Thyroid gland (tissue), 4 donors: ENCODE results near the gene VKORC1. TPM values are rescaled to one million over a fixed set of nuclear protein-coding genes. Genes with fewer than 3 reads are reported as not detected.
A peak's percentile ranks its signal among the peaks of the same experiment; 100 is the strongest.

Experiments used
- DNase-seq, 2 donors: peaks; one replicate each; pipeline ENCODE4 v3.0.0-alpha.2; 2019
- H3K27ac ChIP-seq, 3 donors: fragments of 200-600 bp; sonication (generic); 1 replicate in 2 of 3; 2 replicates in 1 of 3; pipeline ENCODE4 v1.5.1; 2016 to 2019; ENCODE audit warnings: mild to moderate bottlenecking in 1 of 3, moderate library complexity in 1 of 3
- H3K27me3 ChIP-seq: fragments of 200-600 bp; sonication (generic); one replicate; pipeline ENCODE4 v1.5.1; 2019
- H3K36me3 ChIP-seq, 2 donors: fragments of 200-600 bp; sonication (generic); one replicate each; pipeline ENCODE4 v1.5.1; 2016 to 2019
- H3K4me1 ChIP-seq, 2 donors: fragments of 200-600 bp; sonication (generic); one replicate each; pipeline ENCODE4 v1.5.1; 2017 to 2019
- H3K4me3 ChIP-seq, 3 donors: fragments of 200-600 bp; sonication (generic); replicated peaks in 1 of 3; 1 replicate in 2 of 3; 2 replicates in 1 of 3; pipeline ENCODE4 v1.5.1; 2016; ENCODE audit warnings: mild to moderate bottlenecking in 1 of 3
- H3K9me3 ChIP-seq: fragments of 200-600 bp; sonication (generic); one replicate; pipeline ENCODE4 v1.5.1; 2017
- CTCF ChIP-seq, 6 experiments: fragments of 200-600 bp in 3 of 6; fragments of 450-650 bp in 3 of 6; sonication (generic) in 3 of 6; IDR thresholded peaks; one replicate each; pipeline ENCODE4 v1.5.1; 2016 to 2019; ENCODE audit warnings: antibody characterized with exemption in 6 of 6, mild to moderate bottlenecking in 2 of 6, inconsistent platforms in 1 of 6, moderate library complexity in 1 of 6
- POLR2A ChIP-seq, 2 donors: fragments of 450-650 bp; IDR thresholded peaks; one replicate each; pipeline ENCODE4 v1.6.1; 2017; ENCODE audit warnings: antibody characterized with exemption in 2 of 2, mild to moderate bottlenecking in 2 of 2, moderate library complexity in 1 of 2
- WGBS, 2 donors: methylation state at CpG; one replicate each; pipeline ENCODE4 v1.1.5; 2017; 5-methylcytosine and 5-hydroxymethylcytosine counted together
- intact Hi-C: fragments of 100-400 bp; cut with DNase I; formaldehyde crosslinking; loops from one replicate; pipeline ENCODE4 v1.15.1; 2023
- total RNA-seq, 4 donors: library from RNA; depleted of rRNA; stranded (reverse); fragments of >200 nt; gene quantifications; one replicate each; pipeline ENCODE4 v1.2.3, GENCODE V29; 2016

Gene VKORC1
- total RNA-seq, 4 donors from 2014 or later: 58.7 to 145 (median 104) TPM

GRCh38 chr16:31109622-31110021, 15.0 kb upstream of the VKORC1 start:
- H3K9me3 ChIP-seq: no peaks in the 10 kb centered on the region
- peaks cover 16 to 18% of the 10 kb centered on the region in 2 donors for H3K4me1 ChIP-seq
- no peak for DNase-seq
- WGBS, 2 donors: 93 to 94% methylated on average over 12 of the region's 12 CpGs
- intact Hi-C loops: no loop called here
- no peak overlapping the region for H3K4me3 ChIP-seq
- TF ChIP-seq CTCF (IDR thresholded peaks at IDR 0.05): no peak
- no peak for TF ChIP-seq POLR2A (IDR thresholded peaks at IDR 0.05)
- H3K27ac ChIP-seq: no peak overlapping the region
- H3K27me3 ChIP-seq: no peaks in the 10 kb centered on the region
- H3K36me3 ChIP-seq: peaks cover 17 to 23% of the 10 kb centered on the region in 2 donors

- Histone ChIP-seq H3K36me3 (peaks cover 17 to 23% of the 10 kb centered on the region in 2 donors), H3K27ac (peak overlapping the region; percentile 26 to 90 (median 52)), H3K27me3 (no peaks in the 10 kb centered on the region), H3K9me3 (no peaks in the 10 kb centered on the region), H3K4me3 (peak overlapping the region; percentile 71 to 99 (median 87)), H3K4me1 (peaks cover 16 to 18% of the 10 kb centered on the region in 2 donors)
- no peak for DNase-seq
- intact Hi-C loops: no loop called here
- TF ChIP-seq POLR2A (IDR thresholded peaks at IDR 0.05): no peak
- no peak for TF ChIP-seq CTCF (IDR thresholded peaks at IDR 0.05)
- WGBS, 2 donors: 31 to 41% methylated on average over 24 to 57 of the region's 57 CpGs
Measured at GRCh38 chr16:31108794-31109558, 14.4 kb upstream of the VKORC1 start.

GRCh38 chr16:31108035-31108793, 13.6 kb upstream of the VKORC1 start, which contains the start of gene BCKDK:
Gene BCKDK, plus strand, starts transcription at chr16:31108386. Its CDS starts 838 bp downstream, at chr16:31109224.
- H3K4me1 ChIP-seq: peaks cover 16 to 18% of the 10 kb centered on the region in 2 donors
- WGBS, 2 donors: 10 to 11% methylated on average over 27 to 35 of the region's 68 CpGs

GRCh38 chr16:31107465-31107867, 12.9 kb upstream of the VKORC1 start:
- Histone ChIP-seq H3K27me3 (no peaks in the 10 kb centered on the region), H3K4me3 (no peak overlapping the region), H3K27ac (no peak overlapping the region), H3K36me3 (peaks cover 15 to 21% of the 10 kb centered on the region in 2 donors), H3K9me3 (no peaks in the 10 kb centered on the region), H3K4me1 (peaks cover 16 to 18% of the 10 kb centered on the region in 2 donors)
- DNase-seq: no peak
- 88 to 91% methylated on average over 6 of the region's 6 CpGs for WGBS, 2 donors
- intact Hi-C loops: no loop called here
- no peak for TF ChIP-seq CTCF (IDR thresholded peaks at IDR 0.05)
- TF ChIP-seq POLR2A (IDR thresholded peaks at IDR 0.05): no peak

More at GRCh38 chr16:31108035-31108793, 13.6 kb upstream of the VKORC1 start, which contains the start of gene BCKDK:
- DNase-seq: peak; percentile 60 to 61
- H3K36me3 ChIP-seq: peaks cover 17 to 23% of the 10 kb centered on the region in 2 donors
- H3K4me3 ChIP-seq: peak within 1 kb of the TSS; percentile 71 to 99 (median 87)
- H3K27me3 ChIP-seq: no peaks in the 10 kb centered on the region
- TF ChIP-seq CTCF (IDR thresholded peaks at IDR 0.05) (no peak), POLR2A (IDR thresholded peaks at IDR 0.05) (peak in 1 of 2 donors; percentile 49)
- intact Hi-C loops: no loop called here
- no peaks in the 10 kb centered on the region for H3K9me3 ChIP-seq
- H3K27ac ChIP-seq: peak within 1 kb of the TSS; percentile 26 to 90 (median 52)
